CD4-positive, alpha-beta T cell treated with Interleukin-17A for 1 hour (primary cell): ENCODE measurements around the gene WT1.

ENCODE experiments used
- DNase-seq: peaks from one replicate; pipeline ENCODE4 v3.0.0-alpha.2; 2020

The WT1 gene

DNA sequence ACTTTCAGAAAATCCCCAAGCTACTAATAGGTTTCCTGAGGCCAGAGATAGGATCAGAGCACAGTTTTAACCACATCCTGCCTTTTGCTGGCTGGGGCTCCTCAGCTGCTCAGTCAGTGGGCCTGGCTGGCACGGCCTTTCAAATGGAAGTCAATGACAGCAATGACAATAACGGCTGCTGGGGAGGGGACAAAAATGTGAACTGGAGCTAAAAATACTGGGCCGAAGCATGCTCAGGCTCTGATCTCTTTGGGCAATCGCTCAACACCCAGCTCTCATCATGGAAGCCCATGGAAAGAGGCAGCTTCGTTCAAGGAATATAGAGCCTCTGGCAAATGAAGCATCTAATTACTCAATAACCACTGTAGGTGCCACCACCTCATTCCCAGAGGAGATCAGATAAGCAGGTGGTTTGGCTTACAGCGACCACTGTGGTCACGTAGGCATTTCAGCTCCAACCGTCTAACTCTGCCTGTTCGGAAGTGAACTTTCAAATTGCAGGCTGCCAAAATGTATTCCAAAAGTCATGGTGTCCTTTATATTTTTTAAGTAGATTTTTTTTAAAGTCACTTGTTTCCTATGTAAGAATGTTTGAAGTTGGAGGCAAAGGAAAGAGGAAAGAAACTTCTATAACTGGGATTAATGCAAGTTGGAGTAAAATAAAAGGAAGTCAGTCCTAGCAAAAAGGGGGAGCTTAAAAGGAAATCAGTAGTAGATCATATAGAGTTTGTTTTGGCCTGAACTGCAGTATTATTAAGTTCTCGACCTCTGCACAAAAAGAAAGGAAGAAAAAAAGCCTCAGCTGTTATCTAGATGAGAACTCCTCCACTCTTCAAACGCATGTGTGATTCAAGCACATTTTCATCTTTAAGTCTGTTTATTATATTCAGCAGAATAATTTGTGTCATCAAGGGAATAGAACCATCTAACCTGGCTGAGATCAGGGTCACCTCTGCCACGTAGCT is 14.1 kb downstream of the WT1 start:
- DNase-seq, result peak; percentile 51

DNA sequence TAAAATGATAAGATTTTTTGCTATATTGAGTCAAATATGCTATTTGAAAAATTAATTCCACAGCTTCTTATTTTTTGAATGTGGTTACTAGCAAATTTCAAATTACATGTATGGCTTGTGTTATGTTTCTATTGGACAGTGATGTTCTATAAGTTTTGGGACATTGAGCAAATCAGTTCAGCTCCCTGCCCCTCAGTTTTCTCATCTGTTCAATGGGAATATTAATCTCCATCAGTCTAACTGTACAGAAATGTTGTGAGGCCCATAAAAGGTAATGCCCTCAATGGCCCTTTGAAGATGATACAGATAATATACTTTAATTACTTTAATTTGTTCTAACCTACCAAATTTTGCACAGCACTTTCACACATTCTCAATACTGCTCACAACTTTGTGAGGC is 15.2 kb downstream of the WT1 start:
- DNase-seq, result no peak

DNA sequence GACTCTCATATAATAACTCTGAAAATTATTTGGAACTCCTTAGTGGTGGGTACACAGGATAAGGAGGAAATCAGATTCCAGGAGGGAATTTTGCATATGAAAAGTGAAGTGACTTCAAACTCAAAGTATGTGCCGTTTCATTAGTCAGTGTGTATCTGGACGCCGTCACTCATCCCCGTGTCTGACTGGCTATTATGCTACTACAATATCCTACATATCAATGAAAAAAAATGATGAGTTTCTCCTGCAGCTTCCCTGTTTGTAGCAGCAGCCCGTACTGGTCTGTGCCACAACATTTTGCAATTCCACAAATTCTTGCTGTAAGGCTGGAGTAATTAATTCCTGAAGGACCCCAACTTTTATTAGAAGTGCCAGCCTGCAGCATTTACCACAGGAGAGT is 16.5 kb downstream of the WT1 start:
- no peak for DNase-seq

DNA sequence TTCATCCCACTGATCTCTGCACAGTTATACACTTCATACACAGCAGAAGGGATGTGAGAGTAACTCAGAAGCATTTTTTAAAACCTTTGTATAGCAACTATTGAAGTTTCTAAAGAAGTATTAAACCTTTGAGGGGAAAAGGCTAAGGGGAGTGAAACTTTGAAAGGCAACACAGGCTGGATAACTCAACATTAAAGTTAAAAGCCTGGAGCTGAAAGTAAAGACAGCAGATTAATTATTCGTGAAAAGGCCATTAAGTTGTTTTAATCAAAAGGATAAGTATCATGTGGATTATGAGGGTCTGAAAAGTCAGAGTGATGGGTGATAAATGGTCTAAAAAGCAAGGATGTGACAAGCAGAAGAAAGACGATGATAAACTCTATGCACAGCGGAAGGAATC is 17.5 kb downstream of the WT1 start:
- DNase-seq, result no peak

DNA sequence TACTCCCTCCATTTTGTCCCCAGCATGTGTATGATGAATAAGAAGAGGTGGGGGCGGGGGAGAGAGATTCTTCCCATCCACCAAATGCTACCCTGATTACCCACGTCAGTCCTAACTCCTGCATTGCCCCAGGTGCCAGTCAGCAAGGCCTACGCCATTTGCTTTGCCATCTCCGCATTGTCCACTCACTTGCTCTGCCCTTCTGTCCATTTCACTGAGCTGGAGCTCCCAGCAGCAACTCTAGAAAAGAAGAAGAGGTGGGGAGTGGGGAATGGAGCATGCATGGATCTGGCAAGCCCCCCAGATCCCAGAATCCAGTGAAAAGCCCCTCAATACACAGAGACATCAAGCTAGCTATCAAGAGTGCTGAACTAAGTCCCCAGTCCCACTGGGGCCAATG is 19.0 kb downstream of the WT1 start:
- DNase-seq, result no peak

DNA sequence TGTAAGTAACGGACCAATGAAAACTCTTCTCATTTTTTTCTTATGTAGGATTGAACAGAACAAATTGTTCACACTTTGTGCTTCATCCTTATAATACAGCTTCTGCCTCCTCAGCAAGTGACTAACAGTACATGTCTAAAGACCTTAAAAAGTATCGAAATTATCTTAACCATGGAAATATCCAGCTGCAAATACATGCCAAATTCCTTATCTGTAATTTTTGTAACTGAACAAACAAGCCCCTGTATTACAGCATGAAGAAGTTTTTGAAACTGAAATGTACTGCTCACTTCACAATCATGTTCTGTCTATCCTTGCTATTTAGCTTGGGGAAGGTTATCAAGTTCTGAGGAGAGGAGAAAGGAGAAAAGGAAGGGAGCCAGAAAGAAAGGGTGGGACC is 20.4 kb downstream of the WT1 start:
- DNase-seq, result no peak

DNA sequence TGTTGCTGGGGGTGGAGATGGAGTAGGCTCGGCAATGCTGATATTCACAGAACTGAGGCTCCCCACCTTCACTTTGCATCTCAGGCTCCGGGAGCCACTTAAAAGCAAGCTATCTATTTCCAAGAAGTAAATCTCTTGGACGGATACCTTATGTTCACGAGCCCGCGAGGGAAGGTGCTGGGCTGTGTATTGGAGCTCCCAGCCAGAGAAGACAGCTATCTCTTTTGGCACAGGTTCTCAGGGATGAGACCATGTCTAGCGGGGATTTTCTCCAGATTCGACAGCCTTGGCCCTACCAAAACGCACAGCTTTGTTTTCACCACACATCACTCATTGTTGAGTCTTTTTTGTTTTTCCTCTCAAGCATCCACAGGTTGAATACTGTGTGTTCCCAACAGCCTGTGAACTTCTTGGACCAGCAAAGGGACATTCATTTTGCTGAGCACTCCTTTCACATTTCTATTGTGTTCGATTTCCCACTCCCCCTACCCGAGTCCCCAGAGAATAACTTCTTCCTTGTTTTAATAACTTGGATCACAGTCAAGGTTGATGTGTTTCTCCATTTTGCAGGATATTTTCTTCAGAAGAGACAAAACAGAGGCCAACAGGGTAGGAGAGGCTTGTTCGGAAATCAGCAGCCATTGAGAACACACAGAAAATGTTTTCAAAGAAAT is 23.3 kb downstream of the WT1 start:
- DNase-seq, result no peak

DNA sequence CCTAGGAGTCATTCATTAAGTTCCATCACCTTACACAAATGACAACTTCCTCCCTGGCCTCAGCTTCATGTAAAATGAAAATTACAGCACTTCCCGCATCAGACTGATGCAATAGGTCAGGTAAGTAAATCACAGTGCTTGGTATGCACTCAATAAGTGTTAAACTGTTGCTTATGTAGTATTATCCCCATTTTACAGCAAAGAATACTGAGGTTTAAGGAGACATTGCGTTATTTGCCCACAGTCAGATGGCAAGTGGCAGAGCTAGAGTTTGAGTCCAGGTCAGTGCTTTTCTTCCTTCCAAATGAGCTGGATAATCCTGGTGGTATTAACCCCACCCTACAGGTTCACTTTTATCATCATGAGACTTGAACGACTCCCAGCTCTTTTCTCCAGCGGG is 29.7 kb downstream of the WT1 start:
- DNase-seq, result no peak

DNA sequence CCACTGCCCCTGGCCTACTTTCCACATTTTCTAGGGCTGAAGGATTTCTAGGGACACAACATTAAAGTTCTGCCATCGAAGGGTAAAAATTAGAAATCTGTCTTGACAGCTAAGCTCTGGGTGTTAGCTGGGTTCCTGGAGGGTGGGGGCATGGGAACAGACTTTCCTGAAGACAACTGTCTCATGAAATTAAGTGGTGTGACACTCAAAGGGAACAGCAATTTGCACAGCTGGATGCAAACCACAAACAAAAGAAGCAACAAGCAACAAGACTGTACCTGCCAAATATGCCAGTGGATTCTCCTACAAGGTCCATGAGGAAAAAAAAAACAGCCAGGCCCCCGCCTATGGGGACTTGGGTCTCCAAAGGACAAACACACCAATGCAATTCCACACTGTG is 32.5 kb downstream of the WT1 start:
- no peak for DNase-seq

DNA sequence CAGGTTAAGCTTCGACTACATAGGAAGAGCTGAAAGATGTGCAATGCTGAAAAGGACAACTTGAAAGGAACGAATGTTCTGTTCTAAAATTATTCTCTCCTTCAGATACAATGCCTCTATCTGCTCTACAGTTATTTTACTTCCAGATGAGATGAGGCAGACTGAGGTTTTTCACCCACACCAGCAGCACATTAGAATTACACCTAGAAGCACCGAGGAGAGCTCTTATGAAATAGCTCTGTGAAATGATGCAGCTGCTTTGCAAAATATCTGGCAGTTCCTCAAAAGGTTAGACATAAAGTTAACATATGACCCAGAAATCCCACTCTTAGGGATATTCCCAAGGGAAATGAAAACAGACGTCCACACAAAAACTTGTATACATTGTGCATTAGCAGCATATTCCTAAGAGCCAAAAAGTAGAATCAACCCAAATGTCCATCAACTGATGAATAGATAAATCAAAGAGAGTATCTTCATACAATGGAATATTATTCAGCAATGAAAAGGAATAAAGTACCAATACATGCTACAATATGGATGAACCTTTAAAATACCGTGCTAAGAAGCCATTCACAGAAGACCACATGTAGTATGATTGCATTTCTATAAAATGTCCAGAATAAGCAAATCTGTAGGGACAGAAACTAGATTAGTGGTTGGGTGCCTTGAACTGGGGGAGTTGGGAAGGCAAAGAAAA is 34.5 kb downstream of the WT1 start:
- no peak for DNase-seq

DNA sequence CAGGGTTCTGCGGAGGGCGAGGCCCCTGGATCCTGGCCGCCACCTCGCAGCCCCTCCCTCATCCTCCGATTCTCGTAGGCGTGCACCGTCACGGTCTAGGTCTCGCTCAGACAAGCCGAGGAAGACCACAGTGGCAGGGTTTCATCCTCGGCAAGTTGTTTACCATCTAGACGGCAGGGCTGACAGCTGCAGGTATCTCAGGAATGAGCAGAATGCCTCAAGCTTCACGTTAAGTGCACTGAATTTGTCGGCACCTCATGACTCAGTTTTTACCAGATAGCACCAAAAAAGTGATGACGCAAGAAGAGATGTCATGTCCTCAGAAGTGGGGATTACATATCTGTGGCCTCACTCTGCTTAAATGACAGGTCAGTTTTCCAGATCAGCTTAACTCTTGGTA is 35.1 kb downstream of the WT1 start:
- DNase-seq, result no peak

DNA sequence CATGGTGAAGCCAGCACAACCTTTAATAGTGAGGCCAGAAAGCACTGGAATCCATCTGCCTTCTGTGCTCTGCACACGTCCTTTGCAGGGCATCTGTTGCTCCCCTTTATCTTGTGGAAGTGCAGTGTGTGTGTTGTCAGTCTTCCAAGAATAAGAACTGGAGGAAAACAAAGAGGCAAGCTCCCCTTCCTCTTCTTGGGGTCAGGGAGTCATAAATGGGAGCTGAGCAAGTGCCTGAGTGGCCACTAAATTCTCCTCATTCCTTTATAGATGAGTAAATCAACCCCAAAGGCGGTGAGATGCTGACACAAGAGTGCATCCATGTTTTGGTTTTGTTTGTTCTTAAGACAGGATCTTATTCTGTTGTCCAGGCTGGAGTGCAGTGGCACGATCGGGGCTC is 38.3 kb downstream of the WT1 start:
- no peak for DNase-seq

DNA sequence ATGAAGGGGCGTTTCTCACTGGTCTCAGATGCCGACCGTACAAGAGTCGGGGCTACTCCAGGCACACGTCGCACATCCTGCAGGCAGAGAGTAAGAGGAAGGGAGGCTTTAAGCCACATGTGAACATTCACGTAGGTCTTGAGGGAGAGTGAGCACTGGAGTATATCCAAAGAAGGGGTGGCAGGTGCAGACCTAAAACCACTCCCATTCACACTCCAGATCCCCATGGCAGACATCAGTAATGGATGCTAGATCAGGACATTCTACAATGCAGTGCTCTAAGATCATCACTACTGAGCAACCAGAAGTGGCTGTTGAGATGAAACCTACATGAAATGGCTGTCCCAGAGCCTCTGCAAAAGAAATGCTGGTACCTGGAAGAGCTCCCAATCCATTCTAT is 39.0 kb downstream of the WT1 start:
- no peak for DNase-seq

DNA sequence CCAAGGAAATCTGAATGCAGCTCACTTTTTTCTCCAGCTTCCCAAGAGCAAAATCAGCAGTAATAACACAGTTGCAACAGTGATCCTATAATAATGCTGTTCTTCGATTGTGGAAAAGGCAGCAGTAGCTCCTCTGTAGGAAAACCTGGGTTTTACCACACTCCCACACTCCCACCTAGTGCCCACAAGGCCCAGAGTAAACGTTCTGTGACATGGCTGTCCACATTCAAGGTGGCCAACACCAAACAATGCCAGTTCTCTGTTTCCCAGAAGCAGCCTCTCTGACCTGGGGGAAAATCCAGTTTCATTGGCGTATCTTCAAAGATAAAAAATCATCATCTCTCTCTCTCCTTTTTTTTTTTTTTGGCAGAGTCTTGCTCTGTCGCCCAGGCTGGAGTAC is 40.2 kb downstream of the WT1 start:
- DNase-seq, result no peak

DNA sequence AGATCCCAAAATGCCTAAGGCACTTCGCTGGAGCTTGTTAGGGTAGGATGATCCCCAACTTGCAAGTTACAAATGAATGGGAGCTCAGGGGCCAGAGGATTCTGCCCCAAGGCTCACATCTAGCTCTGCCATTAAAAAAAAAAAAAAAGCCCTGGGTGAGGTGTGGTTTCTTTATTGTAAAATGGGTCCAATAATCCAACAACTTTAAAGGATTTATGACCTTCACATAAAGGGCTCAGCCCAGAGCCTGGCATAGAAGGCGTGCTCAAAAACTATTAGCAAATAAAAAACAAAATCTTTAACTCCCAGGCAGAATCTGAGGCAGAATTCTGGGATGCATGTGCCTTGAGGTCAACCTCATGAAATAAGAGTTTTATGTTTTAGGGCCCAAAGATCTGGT is 42.5 kb downstream of the WT1 start:
- no peak for DNase-seq

DNA sequence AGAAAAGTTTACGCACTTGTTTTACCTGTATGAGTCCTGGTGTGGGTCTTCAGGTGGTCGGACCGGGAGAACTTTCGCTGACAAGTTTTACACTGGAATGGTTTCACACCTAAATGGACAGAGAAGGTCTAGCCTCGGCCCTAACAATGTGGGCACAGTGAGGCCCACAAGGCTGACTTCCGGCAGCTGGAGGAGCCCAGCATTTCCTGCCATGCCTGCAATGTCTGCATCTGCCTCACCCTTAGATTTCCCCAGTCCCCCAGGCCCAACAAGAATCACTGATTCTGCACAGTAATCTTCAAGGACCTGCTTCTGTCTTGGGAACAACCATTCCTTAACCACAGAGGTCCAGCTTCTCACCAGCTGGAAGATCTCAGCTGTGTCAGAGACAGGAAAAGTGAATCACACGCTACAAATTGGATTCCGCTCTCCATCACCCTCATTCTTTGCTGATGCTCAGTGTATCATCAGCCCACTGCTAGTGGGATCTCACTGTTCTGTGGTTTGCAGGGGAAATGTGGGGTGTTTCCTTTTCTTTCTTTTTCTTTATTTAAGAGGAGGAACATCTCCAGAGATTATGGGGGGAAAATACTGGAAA is 43.3 kb downstream of the WT1 start:
- no peak for DNase-seq

DNA sequence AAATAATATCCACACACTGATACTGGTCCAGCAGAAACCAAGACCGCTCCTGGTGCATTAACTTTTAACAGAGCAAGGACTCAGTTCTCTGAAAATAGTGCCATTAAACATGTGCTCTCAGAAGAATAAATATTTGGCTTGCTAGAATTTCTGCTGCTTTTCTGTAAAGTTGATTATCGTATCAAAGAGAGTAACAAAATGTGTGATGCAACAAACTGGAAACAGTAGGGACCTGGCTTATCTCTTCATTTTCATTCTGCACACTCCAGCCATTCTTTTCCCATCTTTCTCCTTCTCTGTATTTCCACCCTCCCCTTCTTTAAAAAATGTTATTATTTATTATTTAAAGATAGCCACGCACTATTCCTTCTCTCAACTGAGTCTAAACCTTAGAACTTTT is 43.9 kb downstream of the WT1 start:
- DNase-seq, result no peak

DNA sequence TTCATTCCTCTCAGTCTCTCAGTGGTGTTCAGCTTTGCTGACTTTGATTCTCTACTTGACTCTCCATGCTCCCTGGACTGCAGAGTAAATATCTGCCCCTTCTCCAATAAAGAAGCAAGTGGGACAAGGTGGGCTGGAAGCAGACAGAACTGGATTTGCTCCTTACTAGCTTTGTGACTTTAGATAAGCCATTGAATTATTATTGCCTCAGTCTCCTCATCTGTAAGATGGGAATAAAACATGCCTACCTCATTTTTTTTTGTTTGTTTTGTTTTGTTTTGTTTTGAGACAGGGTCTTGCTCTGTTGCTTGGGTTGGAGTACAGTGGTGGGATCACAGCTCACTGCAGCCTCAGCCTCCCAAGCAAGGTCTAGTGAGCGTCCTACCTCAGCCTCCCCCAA is 44.6 kb downstream of the WT1 start:
- no peak for DNase-seq

DNA sequence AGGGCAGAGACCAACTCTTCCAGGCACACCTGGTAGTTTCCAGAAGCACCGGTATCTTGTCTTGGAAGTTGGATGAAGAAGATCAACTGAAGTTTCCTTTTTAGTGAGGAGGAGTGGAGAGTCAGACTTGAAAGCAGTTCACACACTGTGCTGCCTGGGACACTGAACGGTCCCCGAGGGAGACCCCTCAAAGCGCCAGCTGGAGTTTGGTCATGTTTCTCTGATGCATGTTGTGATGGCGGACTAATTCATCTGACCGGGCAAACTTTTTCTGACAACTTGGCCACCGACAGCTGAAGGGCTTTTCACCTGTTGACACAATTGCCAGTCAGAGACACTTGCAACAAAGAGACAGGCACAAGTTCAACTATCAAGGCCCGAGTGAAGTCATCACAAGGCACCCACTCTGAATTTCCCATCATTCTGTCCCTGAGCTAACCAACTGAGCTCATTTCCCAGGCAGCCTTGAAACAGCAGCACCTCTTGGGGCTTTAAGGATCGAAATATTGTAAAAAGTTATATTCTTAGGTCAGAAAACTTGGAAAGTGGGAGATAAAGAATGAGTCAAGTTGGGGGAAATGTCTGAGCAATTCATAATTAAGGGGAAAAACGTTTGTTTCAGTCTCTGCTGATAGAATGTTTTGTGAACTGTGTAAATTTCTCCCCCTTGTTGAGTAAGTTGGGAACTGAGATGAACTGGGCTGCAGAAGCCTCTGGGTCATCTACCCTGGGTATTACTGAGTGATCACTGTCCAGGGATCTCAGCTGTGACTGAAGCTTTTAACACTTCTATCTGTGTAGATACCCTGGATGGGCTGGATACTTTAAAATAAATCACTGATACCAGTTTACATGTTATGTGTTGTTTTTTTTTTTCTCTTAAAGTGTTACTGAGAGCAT is 46.2 kb downstream of the WT1 start:
- no peak for DNase-seq

DNA sequence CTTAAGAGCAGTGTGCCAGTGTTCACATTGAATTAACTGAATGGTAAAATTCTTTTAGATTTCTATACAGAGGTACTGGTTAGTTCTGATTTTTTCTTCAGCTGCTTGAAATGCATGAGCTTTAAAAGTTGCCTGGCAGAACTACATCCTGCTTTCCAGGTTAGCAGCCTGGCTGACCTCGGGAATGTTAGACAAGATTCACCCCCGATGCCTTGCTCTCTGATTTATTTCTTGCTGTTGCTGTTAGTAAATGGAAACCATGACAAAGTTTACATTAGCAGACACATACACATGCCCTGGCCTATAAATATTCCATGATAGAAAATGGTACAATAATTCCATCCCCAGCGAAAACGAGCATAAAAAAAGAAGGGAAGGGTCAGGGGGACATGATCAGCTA is 47.0 kb downstream of the WT1 start:
- no peak for DNase-seq

DNA sequence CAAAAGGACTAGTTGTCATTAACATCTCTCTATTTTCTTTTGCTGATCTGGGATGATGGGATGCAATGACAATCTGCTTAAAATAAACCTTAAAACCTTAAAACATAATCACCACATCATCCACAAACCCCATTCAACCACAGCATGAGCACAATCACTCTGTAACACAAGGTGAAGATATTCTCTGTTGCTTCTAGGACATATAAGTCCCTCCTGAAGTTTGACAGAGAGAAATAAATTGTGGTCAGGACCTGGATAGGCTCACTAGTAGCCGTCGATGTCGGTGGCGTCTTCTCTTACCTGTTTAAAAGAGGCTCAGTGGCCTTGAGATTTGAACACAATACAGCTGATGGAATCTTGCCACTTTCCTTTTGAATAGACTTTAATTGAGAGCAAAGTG is 47.9 kb downstream of the WT1 start:
- no peak for DNase-seq

DNA sequence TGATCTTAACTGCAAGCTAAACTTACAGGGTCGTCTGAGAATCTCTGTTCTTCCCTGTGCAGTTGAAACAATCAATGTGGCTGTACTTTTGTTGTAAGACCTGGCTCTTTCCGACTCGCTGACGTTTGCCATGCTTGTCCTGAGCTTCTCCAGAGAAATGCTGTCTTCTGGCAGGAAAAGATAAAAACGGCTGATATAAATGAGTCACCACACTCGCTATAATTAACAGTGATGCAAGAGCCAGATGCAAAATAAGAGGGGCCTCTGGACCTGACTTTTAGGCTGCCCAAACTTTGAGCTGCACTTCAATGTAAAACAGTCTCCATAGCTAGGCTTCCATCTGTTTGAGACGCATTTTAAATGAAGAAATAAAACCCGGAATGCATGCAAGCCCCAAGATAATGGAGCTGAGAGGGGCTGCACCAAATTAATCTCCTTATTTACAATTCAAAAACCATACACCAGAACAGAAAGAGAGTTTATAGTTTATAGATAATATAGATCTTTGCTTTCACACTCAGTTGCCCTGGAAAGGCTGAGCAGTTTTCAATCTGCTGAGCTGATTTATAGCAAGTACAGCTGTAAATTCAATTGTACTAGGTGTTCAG is 48.5 kb downstream of the WT1 start:
- DNase-seq, result no peak
